OCI-LY1 (cell line): ENCODE results near the gene POLR3E.

Experiments
- H2AFZ ChIP-seq: fragments of 200-600 bp; sonication (generic), shearing (Covaris generic); 2 replicates; pipeline ENCODE4 v1.6.0; 2014; ENCODE audit warnings: antibody characterized with exemption, mild to moderate bottlenecking, low read length
- H3F3A ChIP-seq: fragments of 200-600 bp; sonication (generic), shearing (Covaris generic); 2 replicates; pipeline ENCODE4 v1.6.0; 2014; ENCODE audit warnings: mild to moderate bottlenecking, antibody characterized with exemption, low read length, moderate library complexity; ENCODE audit not compliant: insufficient read depth
- H3K27ac ChIP-seq: fragments of 200-600 bp; sonication (generic); 2 replicates; pipeline ENCODE4 v1.5.1; 2014; ENCODE audit warnings: low read length, mixed run types, mild to moderate bottlenecking, low read depth; ENCODE audit not compliant: poor library complexity, severe bottlenecking
- H3K27me3 ChIP-seq: fragments of 200-600 bp; sonication (generic); 2 replicates; pipeline ENCODE4 v1.6.0; 2014; ENCODE audit warnings: antibody characterized with exemption, mild to moderate bottlenecking, low read length, moderate library complexity; ENCODE audit not compliant: insufficient read depth
- H3K36me3 ChIP-seq: fragments of 200-600 bp; sonication (generic); 2 replicates; pipeline ENCODE4 v1.6.1; 2014; ENCODE audit warnings: mild to moderate bottlenecking, antibody characterized with exemption, low read length, moderate library complexity, mixed read lengths; ENCODE audit not compliant: insufficient read depth
- H3K4me1 ChIP-seq: fragments of 200-600 bp; sonication (generic); 2 replicates; pipeline ENCODE4 v1.5.1; 2014; ENCODE audit warnings: mild to moderate bottlenecking, low read length, moderate library complexity; ENCODE audit not compliant: insufficient read depth, severe bottlenecking
- H3K4me2 ChIP-seq: fragments of 200-600 bp; sonication (generic), shearing (Covaris generic); 2 replicates; pipeline ENCODE4 v1.6.1; 2014; ENCODE audit warnings: low read length
- H3K4me3 ChIP-seq: fragments of 200-600 bp; sonication (generic); 2 replicates; pipeline ENCODE4 v1.5.1; 2014; ENCODE audit warnings: low read length, low read depth, mild to moderate bottlenecking, mixed read lengths; ENCODE audit not compliant: poor library complexity, severe bottlenecking
- H3K79me2 ChIP-seq: fragments of 200-600 bp; shearing (Covaris generic); 2 replicates; pipeline ENCODE4 v1.6.1; 2016; ENCODE audit warnings: mixed run types, low read length, mixed read lengths; ENCODE audit not compliant: insufficient read depth
- H3K9ac ChIP-seq: fragments of 200-600 bp; sonication (generic), shearing (Covaris generic); 2 replicates; pipeline ENCODE4 v1.6.1; 2014; ENCODE audit warnings: mild to moderate bottlenecking, low read length, mixed read lengths
- H3K9me2 ChIP-seq: fragments of 200-600 bp; sonication (generic), shearing (Covaris generic); 2 replicates; pipeline ENCODE4 v1.6.1; 2014; ENCODE audit warnings: low read depth, mild to moderate bottlenecking, low read length, mixed read lengths
- H3K9me3 ChIP-seq: fragments of 200-600 bp; shearing (Covaris generic); 2 replicates; pipeline ENCODE4 v1.6.1; 2014; ENCODE audit warnings: low read length, mixed read lengths
- H4K20me1 ChIP-seq: fragments of 200-600 bp; sonication (generic), shearing (Covaris generic); 2 replicates; pipeline ENCODE4 v1.6.0; 2016; ENCODE audit warnings: mild to moderate bottlenecking, low read length; ENCODE audit not compliant: insufficient read depth
- CTCF ChIP-seq: fragments of 200-600 bp; sonication (generic), shearing (Covaris generic); IDR thresholded peaks from 2 replicates; pipeline ENCODE4 v1.5.1; 2017; ENCODE audit warnings: mild to moderate bottlenecking, antibody characterized with exemption, low read length, moderate library complexity, mixed read lengths
- EZH2 ChIP-seq: fragments of 200-600 bp; sonication (generic), shearing (Covaris generic); IDR thresholded peaks from 2 replicates; pipeline ENCODE4 v1.8.0; 2017; ENCODE audit warnings: borderline replicate concordance, mixed run types, mild to moderate bottlenecking, antibody characterized with exemption, low read length, moderate library complexity, mixed read lengths

POLR3E gene

GRCh38 chr16:22323173-22323958 lies 26.2 kb downstream of the POLR3E start:
- Histone ChIP-seq H3K4me2 (no peak overlapping the region), H3K79me2 (no peaks in the 10 kb centered on the region), H3K9me2 (no peaks in the 10 kb centered on the region), H3K9ac (no peak overlapping the region), H3K27ac (no peak overlapping the region), H3K9me3 (no peaks in the 10 kb centered on the region), H3K27me3 (no peaks in the 10 kb centered on the region), H4K20me1 (no peaks in the 10 kb centered on the region), H2AFZ (no peak overlapping the region), H3K36me3 (peaks cover 89% of the 10 kb centered on the region), H3K4me3 (no peak overlapping the region), H3K4me1 (no peaks in the 10 kb centered on the region), H3F3A (no peaks in the 10 kb centered on the region)
- TF ChIP-seq CTCF (no peak), EZH2 (no peak)

- H3F3A ChIP-seq: no peaks in the 10 kb centered on the region
- H3K27ac ChIP-seq: no peak overlapping the region
- H3K36me3 ChIP-seq: peaks cover 90% of the 10 kb centered on the region
- H3K9me2 ChIP-seq: no peaks in the 10 kb centered on the region
- H3K79me2 ChIP-seq: no peaks in the 10 kb centered on the region
- no peak overlapping the region for H3K4me3 ChIP-seq
- H3K4me1 ChIP-seq: no peaks in the 10 kb centered on the region
- no peak for TF ChIP-seq EZH2
- TF ChIP-seq CTCF: no peak
- H4K20me1 ChIP-seq: no peaks in the 10 kb centered on the region
- no peaks in the 10 kb centered on the region for H3K27me3 ChIP-seq
- no peak overlapping the region for H3K9ac ChIP-seq
- no peak overlapping the region for H3K4me2 ChIP-seq
- no peak overlapping the region for H2AFZ ChIP-seq
- no peaks in the 10 kb centered on the region for H3K9me3 ChIP-seq
Observed at GRCh38 chr16:22323959-22324786, 27.0 kb downstream of the POLR3E start.

- Histone ChIP-seq H3K36me3 (peaks cover 92% of the 10 kb centered on the region), H3K9ac (no peak overlapping the region), H3K9me2 (no peaks in the 10 kb centered on the region), H3K27me3 (no peaks in the 10 kb centered on the region), H3F3A (no peaks in the 10 kb centered on the region), H3K4me1 (no peaks in the 10 kb centered on the region), H3K9me3 (no peaks in the 10 kb centered on the region), H3K27ac (no peak overlapping the region), H4K20me1 (no peaks in the 10 kb centered on the region), H3K4me3 (no peak overlapping the region), H3K79me2 (no peaks in the 10 kb centered on the region), H3K4me2 (no peak overlapping the region), H2AFZ (no peak overlapping the region)
- no peak for TF ChIP-seq EZH2
Observed at GRCh38 chr16:22324787-22325597, 27.8 kb downstream of the POLR3E start.
